Esophagus squamous epithelium (tissue), 5 donors: ENCODE measurements around the gene KCNJ4. TPM values are rescaled to one million over a fixed set of nuclear protein-coding genes. Genes with fewer than 3 reads are reported as not detected.

Experiments used
- DNase-seq: peaks from one replicate; lab custom pipeline; 2025; lab: John Stamatoyannopoulos, UW
- H3K27ac ChIP-seq, 4 donors: fragments of 200-600 bp; sonication (generic); one replicate each; pipeline ENCODE4 v1.5.1; 2016 to 2019; ENCODE audit warnings: mild to moderate bottlenecking in 1 of 4
- H3K27me3 ChIP-seq, 4 donors: fragments of 200-600 bp; sonication (generic); 1 replicate in 3 of 4; 2 replicates in 1 of 4; pipeline versions ENCODE4 v1.5.1 to v1.6.0; 2017 to 2021; ENCODE audit warnings: antibody characterized with exemption in 1 of 4
- H3K36me3 ChIP-seq, 3 donors: fragments of 200-600 bp; sonication (generic); one replicate each; pipeline ENCODE4 v1.5.1; 2016 to 2019
- H3K4me1 ChIP-seq, 3 donors: fragments of 200-600 bp; sonication (generic); one replicate each; pipeline ENCODE4 v1.5.1; 2017 to 2019
- H3K4me3 ChIP-seq, 4 donors: fragments of 200-600 bp; sonication (generic); 1 replicate in 3 of 4; 2 replicates in 1 of 4; pipeline ENCODE4 v1.5.1; 2016 to 2019; ENCODE audit warnings: mild to moderate bottlenecking in 2 of 4, moderate library complexity in 1 of 4
- H3K9me3 ChIP-seq, 3 donors: fragments of 200-600 bp; sonication (generic); one replicate each; pipeline ENCODE4 v1.5.1; 2016 to 2019
- POLR2A ChIP-seq, 4 donors: fragments of 450-650 bp; IDR thresholded peaks; one replicate each; pipeline ENCODE4 v1.6.1; 2017; ENCODE audit warnings: antibody characterized with exemption in 4 of 4, mild to moderate bottlenecking in 4 of 4, moderate library complexity in 3 of 4
- WGBS, 2 donors: methylation state at CpG; one replicate each; pipeline ENCODE4 v1.1.5; 2018; 5-methylcytosine and 5-hydroxymethylcytosine counted together
- intact Hi-C: fragments of 100-400 bp; cut with DNase I; formaldehyde crosslinking; loops from one replicate; pipeline ENCODE4 v1.15.0; 2022
- total RNA-seq, 4 donors: library from RNA; depleted of rRNA; stranded (reverse); fragments of >200 nt; gene quantifications; one replicate each; pipeline ENCODE4 v1.1.0, GENCODE V29; 2016
- TF ChIP-seq, protein P1 (sequence below), 6 experiments: fragments of 450-650 bp in 4 of 6; fragments of 200-600 bp in 2 of 6; sonication (generic) in 2 of 6; IDR thresholded peaks; one replicate each; pipeline ENCODE4 v1.5.1; 2016 to 2019; ENCODE audit warnings: antibody characterized with exemption in 6 of 6, mild to moderate bottlenecking in 4 of 6, moderate library complexity in 4 of 6
- donor health status: DM: yes; HTN: yes; CAD: no.

KCNJ4 gene
- total RNA-seq, 4 donors from 2014 or later: not detected

- Histone ChIP-seq H3K9me3 (no peaks in the 10 kb centered on the region), H3K36me3 (peaks cover 15 to 79% (median 44%) of the 10 kb centered on the region in 3 donors), H3K27me3 (no peaks in the 10 kb centered on the region), H3K4me3 (no peak overlapping the region), H3K27ac (no peak overlapping the region), H3K4me1 (peaks cover 0 to 2% (median 0%) of the 10 kb centered on the region in 3 donors)
- intact Hi-C loops: no loop called here
- WGBS, 2 donors: 80 to 82% methylated on average over 8 of the region's 8 CpGs
- no peak for DNase-seq
- TF ChIP-seq POLR2A (IDR thresholded peaks at IDR 0.05): no peak
- TF ChIP-seq, protein P1, sequence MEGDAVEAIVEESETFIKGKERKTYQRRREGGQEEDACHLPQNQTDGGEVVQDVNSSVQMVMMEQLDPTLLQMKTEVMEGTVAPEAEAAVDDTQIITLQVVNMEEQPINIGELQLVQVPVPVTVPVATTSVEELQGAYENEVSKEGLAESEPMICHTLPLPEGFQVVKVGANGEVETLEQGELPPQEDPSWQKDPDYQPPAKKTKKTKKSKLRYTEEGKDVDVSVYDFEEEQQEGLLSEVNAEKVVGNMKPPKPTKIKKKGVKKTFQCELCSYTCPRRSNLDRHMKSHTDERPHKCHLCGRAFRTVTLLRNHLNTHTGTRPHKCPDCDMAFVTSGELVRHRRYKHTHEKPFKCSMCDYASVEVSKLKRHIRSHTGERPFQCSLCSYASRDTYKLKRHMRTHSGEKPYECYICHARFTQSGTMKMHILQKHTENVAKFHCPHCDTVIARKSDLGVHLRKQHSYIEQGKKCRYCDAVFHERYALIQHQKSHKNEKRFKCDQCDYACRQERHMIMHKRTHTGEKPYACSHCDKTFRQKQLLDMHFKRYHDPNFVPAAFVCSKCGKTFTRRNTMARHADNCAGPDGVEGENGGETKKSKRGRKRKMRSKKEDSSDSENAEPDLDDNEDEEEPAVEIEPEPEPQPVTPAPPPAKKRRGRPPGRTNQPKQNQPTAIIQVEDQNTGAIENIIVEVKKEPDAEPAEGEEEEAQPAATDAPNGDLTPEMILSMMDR (IDR thresholded peaks at IDR 0.05): no peak
Observed at GRCh38 chr22:38481871-38482332, 26.9 kb upstream of the KCNJ4 start.

DNA sequence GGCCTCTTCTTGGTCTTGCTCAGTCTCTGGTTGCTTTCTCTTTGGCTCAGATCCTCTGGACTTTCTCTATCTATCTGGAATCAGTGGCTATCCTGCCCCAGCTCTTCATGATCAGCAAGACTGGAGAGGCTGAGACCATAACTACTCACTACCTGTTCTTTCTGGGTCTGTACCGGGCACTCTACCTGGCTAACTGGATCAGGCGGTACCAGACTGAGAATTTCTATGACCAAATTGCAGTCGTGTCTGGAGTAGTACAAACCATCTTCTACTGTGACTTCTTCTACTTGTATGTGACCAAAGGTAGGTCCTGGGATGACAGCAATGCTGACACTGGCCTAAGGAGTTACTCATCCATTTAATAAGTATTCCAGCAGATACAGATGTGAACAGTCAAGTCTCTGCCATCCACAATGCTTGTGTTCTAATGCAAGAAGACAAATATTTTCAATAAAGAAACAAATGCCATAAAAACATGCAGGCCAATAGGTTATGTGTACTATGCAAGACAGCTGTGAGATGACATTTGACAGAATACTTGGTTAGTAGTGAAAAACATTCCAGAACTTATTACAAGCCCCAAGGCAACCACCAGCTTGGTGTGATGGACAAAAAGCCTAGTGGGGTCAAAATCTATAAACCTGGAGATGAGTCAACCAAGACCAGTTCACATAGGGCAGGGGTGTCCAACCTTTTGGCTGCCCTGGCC lies 26.3 kb upstream of the KCNJ4 start:
- no peak for DNase-seq
- no peaks in the 10 kb centered on the region for H3K9me3 ChIP-seq
- H3K4me1 ChIP-seq: peaks cover 0 to 2% (median 0%) of the 10 kb centered on the region in 3 donors
- H3K27me3 ChIP-seq: no peaks in the 10 kb centered on the region
- TF ChIP-seq, protein P1 (IDR thresholded peaks at IDR 0.05): no peak
- no peak for TF ChIP-seq POLR2A (IDR thresholded peaks at IDR 0.05)
- no peak overlapping the region for H3K27ac ChIP-seq
- H3K36me3 ChIP-seq: peaks cover 10 to 73% (median 39%) of the 10 kb centered on the region in 3 donors
- no peak overlapping the region for H3K4me3 ChIP-seq
- 89 to 90% methylated on average over 3 of the region's 3 CpGs for WGBS, 2 donors
- intact Hi-C loops: no loop called here

GRCh38 chr22:38479096-38479837 lies 24.3 kb upstream of the KCNJ4 start:
- intact Hi-C loops: no loop called here
- Histone ChIP-seq H3K36me3 (peaks cover 7 to 52% (median 20%) of the 10 kb centered on the region in 3 donors), H3K27ac (no peak overlapping the region), H3K27me3 (no peaks in the 10 kb centered on the region), H3K4me3 (no peak overlapping the region), H3K9me3 (no peaks in the 10 kb centered on the region), H3K4me1 (peaks cover 0 to 2% (median 0%) of the 10 kb centered on the region in 3 donors)
- WGBS, 2 donors: 70 to 73% methylated on average over 7 of the region's 7 CpGs
- DNase-seq: no peak
- TF ChIP-seq POLR2A (IDR thresholded peaks at IDR 0.05): no peak
- TF ChIP-seq, protein P1 (IDR thresholded peaks at IDR 0.05): no peak

DNA sequence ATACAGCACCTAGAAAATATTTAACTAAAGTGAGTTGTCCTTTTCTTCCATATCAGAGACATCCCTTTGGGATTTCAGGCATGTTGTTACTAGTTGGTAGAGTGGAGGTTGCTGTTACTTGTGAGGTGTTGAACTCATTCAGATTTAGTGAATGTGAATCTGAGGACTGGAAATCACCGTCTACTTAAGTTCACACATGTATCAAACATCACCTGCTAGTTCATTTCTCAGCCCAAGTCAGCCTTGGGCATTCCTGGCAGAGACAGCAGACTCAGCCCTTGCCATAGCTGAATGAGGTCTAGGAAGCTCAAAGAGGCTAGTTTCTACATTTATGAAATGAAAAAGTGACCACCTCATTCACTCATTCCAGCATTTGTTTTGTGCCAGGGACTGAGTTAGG lies 22.6 kb upstream of the KCNJ4 start:
- WGBS, 2 donors: 20 to 60% methylated on average over 1 of the region's 1 CpG
- Histone ChIP-seq H3K4me1 (peaks cover 0 to 2% (median 0%) of the 10 kb centered on the region in 3 donors), H3K9me3 (no peaks in the 10 kb centered on the region), H3K36me3 (peaks cover 0 to 35% (median 7%) of the 10 kb centered on the region in 3 donors), H3K4me3 (no peak overlapping the region), H3K27ac (no peak overlapping the region), H3K27me3 (no peaks in the 10 kb centered on the region)
- no peak for DNase-seq
- intact Hi-C loops: no loop called here
- TF ChIP-seq, protein P1 (IDR thresholded peaks at IDR 0.05): no peak
- TF ChIP-seq POLR2A (IDR thresholded peaks at IDR 0.05): no peak
